Neuronal stem cell (in vitro differentiated cells): ENCODE data around the gene ISG15.
A peak's percentile ranks its signal among the peaks of the same experiment; 100 is the strongest.

Experiments
- DNase-seq: peaks from one replicate; pipeline ENCODE4 v3.0.0-alpha.2; 2013; ENCODE audit warnings: low spot score
- H2AFZ ChIP-seq: one replicate; pipeline ENCODE4 v1.6.1; 2013; ENCODE audit warnings: mild to moderate bottlenecking, low read length, inconsistent platforms
- H2AK5ac ChIP-seq: 2 replicates; pipeline ENCODE4 v1.6.1; 2013; ENCODE audit warnings: low read depth, mild to moderate bottlenecking, inconsistent platforms, low read length, moderate library complexity, mixed read lengths
- H2BK120ac ChIP-seq: 2 replicates; pipeline ENCODE4 v1.6.1; 2013; ENCODE audit warnings: low read depth, mild to moderate bottlenecking, inconsistent platforms, low read length, moderate library complexity, mixed read lengths
- H2BK12ac ChIP-seq: one replicate; pipeline ENCODE4 v1.6.1; 2013; ENCODE audit warnings: low read length, inconsistent platforms
- H2BK15ac ChIP-seq: 2 replicates; pipeline ENCODE4 v1.6.1; 2013; ENCODE audit warnings: mild to moderate bottlenecking, low read length, inconsistent platforms, mixed read lengths
- H2BK5ac ChIP-seq: one replicate; pipeline ENCODE4 v1.6.1; 2013; ENCODE audit warnings: inconsistent platforms, mild to moderate bottlenecking, low read length, moderate library complexity
- H3K14ac ChIP-seq: one replicate; pipeline ENCODE4 v1.6.1; 2013; ENCODE audit warnings: low read length, inconsistent platforms
- H3K18ac ChIP-seq: 2 replicates; pipeline ENCODE4 v1.6.1; 2013; ENCODE audit warnings: low read length, inconsistent platforms
- H3K23ac ChIP-seq: 2 replicates; pipeline ENCODE4 v1.6.1; 2013; ENCODE audit warnings: low read depth, mild to moderate bottlenecking, mixed read lengths, low read length, inconsistent platforms; ENCODE audit not compliant: poor library complexity
- H3K27ac ChIP-seq: replicated peaks from 3 replicates; pipeline ENCODE4 v1.5.1; 2013; ENCODE audit warnings: low read length, inconsistent platforms
- H3K27me3 ChIP-seq, 3 experiments: 2 replicates each; pipeline ENCODE4 v1.6.1; 2013; ENCODE audit warnings: low read length in 3 of 3, mild to moderate bottlenecking in 2 of 3, inconsistent platforms in 1 of 3, low read depth in 1 of 3, mixed read lengths in 1 of 3, moderate library complexity in 1 of 3; ENCODE audit not compliant: control insufficient read depth in 3 of 3, insufficient read depth in 3 of 3
- H3K36me3 ChIP-seq, 2 donors: replicated peaks in 1 of 2; 2 replicates each; pipeline ENCODE4 v1.6.1; 2013; ENCODE audit warnings: low read length in 2 of 2; ENCODE audit not compliant: control insufficient read depth in 2 of 2, insufficient read depth in 2 of 2
- H3K4ac ChIP-seq: 2 replicates; pipeline ENCODE4 v1.6.1; 2013; ENCODE audit warnings: inconsistent platforms, mild to moderate bottlenecking, low read length, moderate library complexity
- H3K4me1 ChIP-seq, 2 donors: 1 replicate in 1 of 2; 2 replicates in 1 of 2; pipeline ENCODE4 v1.6.1; 2013; ENCODE audit warnings: low read length in 2 of 2, low read depth in 1 of 2; ENCODE audit not compliant: control insufficient read depth in 2 of 2, insufficient read depth in 1 of 2
- H3K4me2 ChIP-seq: one replicate; pipeline ENCODE4 v1.6.1; 2013; ENCODE audit warnings: mild to moderate bottlenecking, low read length, inconsistent platforms; ENCODE audit not compliant: insufficient read depth, poor library complexity, severe bottlenecking
- H3K4me3 ChIP-seq, 2 donors: 2 replicates each; pipeline ENCODE4 v1.5.1; 2013; ENCODE audit warnings: low read length in 2 of 2, mild to moderate bottlenecking in 2 of 2, inconsistent platforms in 1 of 2, moderate library complexity in 1 of 2
- H3K79me1 ChIP-seq: one replicate; pipeline ENCODE4 v1.6.1; 2013; ENCODE audit warnings: low read depth, mild to moderate bottlenecking, inconsistent platforms, low read length, moderate library complexity
- H3K9ac ChIP-seq: one replicate; pipeline ENCODE4 v1.6.1; 2013; ENCODE audit warnings: mild to moderate bottlenecking, low read depth, low read length, inconsistent platforms; ENCODE audit not compliant: poor library complexity
- H3K9me3 ChIP-seq, 2 donors: replicated peaks in 1 of 2; 2 replicates each; pipeline versions ENCODE3 to v1.6.1; 2013; ENCODE audit warnings: low read length in 2 of 2, mild to moderate bottlenecking in 2 of 2, inconsistent platforms in 1 of 2, low read depth in 1 of 2, mixed read lengths in 1 of 2, moderate library complexity in 1 of 2; ENCODE audit not compliant: control insufficient read depth in 2 of 2, insufficient read depth in 1 of 2
- H4K8ac ChIP-seq: one replicate; pipeline ENCODE4 v1.6.1; 2013; ENCODE audit warnings: low read depth, mild to moderate bottlenecking, inconsistent platforms, low read length, moderate library complexity
- H4K91ac ChIP-seq: one replicate; pipeline ENCODE4 v1.6.1; 2013; ENCODE audit warnings: low read length, low read depth, mild to moderate bottlenecking, inconsistent platforms; ENCODE audit not compliant: poor library complexity
- WGBS, 2 donors: extraction: QIAGEN DNeasy Blood & Tissue Kit; methylation state at CpG; one replicate each; pipeline ENCODE4 v1.1.7; 2013; ENCODE audit warnings: missing lambda C conversion rate in 2 of 2, mixed read lengths in 1 of 2; ENCODE audit not compliant: insufficient read length in 2 of 2, insufficient replicate concordance in 1 of 2; ENCODE audit errors: extremely low coverage in 2 of 2; 5-methylcytosine and 5-hydroxymethylcytosine counted together

The ISG15 gene

GRCh38 chr1:999725-1000356, 13.5 kb upstream of the ISG15 start, which contains the start of gene HES4:
Gene HES4 (minus strand): TSS chr1:1000097. CDS start chr1:999973, 124 bp downstream.
- Histone ChIP-seq H3K18ac (peak within 1 kb of the TSS; percentile 100), H4K91ac (peak within 1 kb of the TSS; percentile 100), H3K4me3 (peak within 1 kb of the TSS; percentile 88 to 99), H2BK5ac (peak within 1 kb of the TSS; percentile 99), H2AFZ (peak within 1 kb of the TSS; percentile 96), H3K4ac (peak within 1 kb of the TSS; percentile 99), H2BK15ac (peak within 1 kb of the TSS; percentile 99), H3K9me3 (peaks cover 0 to 1% of the 10 kb centered on the region in 2 donors), H3K23ac (peak within 1 kb of the TSS; percentile 99), H3K9ac (peak within 1 kb of the TSS; percentile 99), H3K36me3 (peaks cover 0 to 8% of the 10 kb centered on the region in 2 donors), H2BK12ac (peak within 1 kb of the TSS; percentile 100), H2BK120ac (peak within 1 kb of the TSS; percentile 98), H3K14ac (peak within 1 kb of the TSS; percentile 97), H3K27ac (peak within 1 kb of the TSS; percentile 99), H3K27me3 (peaks cover 0 to 12% (median 0%) of the 10 kb centered on the region in 3 experiments), H2AK5ac (peak within 1 kb of the TSS; percentile 100), H3K4me2 (peak within 1 kb of the TSS; percentile 77), H4K8ac (peak within 1 kb of the TSS; percentile 43), H3K79me1 (peaks cover 27% of the 10 kb centered on the region), H3K4me1 (peaks cover 34 to 35% of the 10 kb centered on the region in 2 donors)
- DNase-seq: peak; percentile 91
- no CpG with 5 or more reads among the region's 95 CpGs for WGBS, 2 donors

GRCh38 chr1:1000357-1001056, 12.8 kb upstream of the ISG15 start:
- peak overlapping the region; percentile 100 for H2AK5ac ChIP-seq
- H3K4ac ChIP-seq: peak overlapping the region; percentile 99
- H3K4me2 ChIP-seq: peak overlapping the region; percentile 75
- peak overlapping the region; percentile 100 for H4K91ac ChIP-seq
- WGBS, 2 donors: no CpG with 5 or more reads among the region's 75 CpGs
- H2BK15ac ChIP-seq: peak overlapping the region; percentile 99
- peak overlapping the region; percentile 97 for H3K9ac ChIP-seq
- peak overlapping the region; percentile 97 for H3K14ac ChIP-seq
- peak overlapping the region; percentile 99 for H3K23ac ChIP-seq
- peaks cover 0 to 8% of the 10 kb centered on the region in 2 donors for H3K36me3 ChIP-seq
- peaks cover 27% of the 10 kb centered on the region for H3K79me1 ChIP-seq
- peaks cover 40 to 42% of the 10 kb centered on the region in 2 donors for H3K4me1 ChIP-seq
- H2BK120ac ChIP-seq: peak overlapping the region; percentile 98
- H2BK12ac ChIP-seq: peak overlapping the region; percentile 100
- DNase-seq: peak; percentile 85
- H3K27me3 ChIP-seq: peaks cover 0 to 12% (median 0%) of the 10 kb centered on the region in 3 experiments
- H3K9me3 ChIP-seq: peaks cover 0 to 1% of the 10 kb centered on the region in 2 donors
- H4K8ac ChIP-seq: no peak overlapping the region
- peak overlapping the region; percentile 100 for H3K18ac ChIP-seq
- H2AFZ ChIP-seq: peak overlapping the region; percentile 96
- peak overlapping the region; percentile 99 for H2BK5ac ChIP-seq
- peak overlapping the region; percentile 88 for H3K4me3 ChIP-seq
- H3K27ac ChIP-seq: peak overlapping the region; percentile 99

DNA sequence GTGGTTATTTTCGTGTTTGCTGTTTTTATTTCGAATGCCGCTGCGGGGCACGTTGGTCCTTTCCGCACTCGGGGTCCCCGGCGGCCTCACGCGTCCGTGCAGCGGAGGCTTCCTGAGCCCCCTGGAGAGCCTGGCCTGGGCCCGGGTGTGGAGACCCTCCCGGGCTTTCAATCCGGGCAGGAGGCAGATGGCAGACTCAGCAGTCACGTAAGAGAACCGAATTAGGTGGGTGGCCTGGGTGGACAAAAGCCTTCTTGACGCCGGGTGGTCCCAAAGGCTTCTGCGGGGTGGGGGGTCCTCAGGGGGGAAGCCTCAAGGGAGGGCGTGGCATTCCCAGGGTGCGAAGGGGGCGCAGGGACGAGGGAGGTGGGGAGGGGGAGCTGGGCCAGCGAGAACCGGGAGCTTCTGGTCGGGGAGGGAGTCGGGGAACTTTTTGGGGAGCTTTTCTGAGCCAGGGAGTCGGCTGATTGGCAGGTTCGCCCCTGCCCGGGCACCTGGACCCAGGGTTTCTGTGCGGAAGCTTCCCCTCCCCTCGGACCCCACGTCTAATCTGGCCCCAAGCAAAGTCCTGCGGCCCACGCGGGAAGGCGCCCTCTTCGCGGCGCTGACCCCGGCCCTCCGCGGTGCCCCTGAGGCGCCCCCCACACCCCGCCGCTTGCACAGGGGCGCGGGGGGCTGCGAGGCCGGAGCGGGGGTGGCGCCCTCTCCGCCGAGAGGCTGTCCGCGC, 12.1 kb upstream of the ISG15 start:
- H2AFZ ChIP-seq: peak overlapping the region; percentile 96
- no CpG with 5 or more reads among the region's 58 CpGs for WGBS, 2 donors
- H3K27me3 ChIP-seq: peaks cover 0 to 12% (median 0%) of the 10 kb centered on the region in 3 experiments
- H4K91ac ChIP-seq: peak overlapping the region; percentile 100
- H2BK120ac ChIP-seq: peak overlapping the region; percentile 98
- H3K4me3 ChIP-seq: peak overlapping the region; percentile 88
- H2BK12ac ChIP-seq: peak overlapping the region; percentile 97
- peaks cover 30% of the 10 kb centered on the region for H3K79me1 ChIP-seq
- H3K9ac ChIP-seq: peak overlapping the region; percentile 81
- H3K18ac ChIP-seq: peak overlapping the region; percentile 100
- peaks cover 0 to 1% of the 10 kb centered on the region in 2 donors for H3K9me3 ChIP-seq
- peaks cover 42 to 46% of the 10 kb centered on the region in 2 donors for H3K4me1 ChIP-seq
- DNase-seq: no peak
- H2BK15ac ChIP-seq: peak overlapping the region; percentile 99
- H4K8ac ChIP-seq: peak overlapping the region; percentile 65
- H3K23ac ChIP-seq: peak overlapping the region; percentile 99
- H2AK5ac ChIP-seq: peak overlapping the region; percentile 100
- H3K4ac ChIP-seq: peak overlapping the region; percentile 66
- H2BK5ac ChIP-seq: peak overlapping the region; percentile 99
- H3K27ac ChIP-seq: peak overlapping the region; percentile 99
- H3K4me2 ChIP-seq: peak overlapping the region; percentile 75
- peak overlapping the region; percentile 97 for H3K14ac ChIP-seq
- H3K36me3 ChIP-seq: peaks cover 0 to 8% of the 10 kb centered on the region in 2 donors
